Heart left ventricle (tissue), 16 donors: ENCODE results near the gene TDRD9. TPM values are rescaled to one million over a fixed set of nuclear protein-coding genes. Genes with fewer than 3 reads are reported as not detected.

Experiments used
- ATAC-seq, 4 donors: fragments of 200-7000 bp; cut with Tn5 transposase; one replicate each; pipeline ENCODE4 v1.9.1; 2020 to 2022; ENCODE audit warnings: moderate library complexity in 4 of 4, mild to moderate bottlenecking in 3 of 4, moderate number of reproducible peaks in 1 of 4
- DNase-seq, 5 donors: peaks; one replicate each; pipeline ENCODE4 v3.0.0-alpha.2; 2020
- H3K27ac ChIP-seq, 12 donors: fragments of 200-600 bp; sonication (generic) in 4 of 12; one replicate each; pipeline versions ENCODE4 v1.5.0 to v1.8.0; 2016 to 2022; ENCODE audit warnings: mild to moderate bottlenecking in 2 of 12
- H3K27me3 ChIP-seq, 9 donors: fragments of 200-600 bp; sonication (generic) in 2 of 9; one replicate each; pipeline versions ENCODE4 v1.5.1 to v1.8.0; 2016 to 2022; ENCODE audit warnings: mild to moderate bottlenecking in 3 of 9
- H3K36me3 ChIP-seq, 9 donors: fragments of 200-600 bp; sonication (generic) in 2 of 9; one replicate each; pipeline versions ENCODE4 v1.5.0 to v1.8.0; 2018 to 2022; ENCODE audit warnings: mild to moderate bottlenecking in 2 of 9
- H3K4me1 ChIP-seq, 12 donors: fragments of 200-600 bp; sonication (generic) in 4 of 12; one replicate each; pipeline versions ENCODE4 v1.5.0 to v1.8.0; 2016 to 2022; ENCODE audit warnings: mild to moderate bottlenecking in 3 of 12
- H3K4me3 ChIP-seq, 12 donors: fragments of 200-600 bp; sonication (generic) in 4 of 12; one replicate each; pipeline versions ENCODE4 v1.5.0 to v1.8.0; 2017 to 2022; ENCODE audit warnings: mild to moderate bottlenecking in 9 of 12, moderate library complexity in 4 of 12
- H3K9me3 ChIP-seq, 12 donors: fragments of 200-600 bp; sonication (generic) in 4 of 12; one replicate each; pipeline versions ENCODE4 v1.5.0 to v1.8.0; 2016 to 2022; ENCODE audit warnings: mild to moderate bottlenecking in 1 of 12
- POLR2A ChIP-seq, 2 donors: fragments of 450-650 bp; IDR thresholded peaks; one replicate each; pipeline ENCODE4 v1.6.1; 2017; ENCODE audit warnings: antibody characterized with exemption in 2 of 2, mild to moderate bottlenecking in 2 of 2, moderate library complexity in 2 of 2
- WGBS, 4 donors: extraction: QIAGEN DNeasy Blood & Tissue Kit in 2 of 4; methylation state at CpG; one replicate each; pipeline versions ENCODE4 v1.1.5 to v1.1.7; 2013 to 2018; 5-methylcytosine and 5-hydroxymethylcytosine counted together
- intact Hi-C, 10 donors: fragments of 100-400 bp; cut with DNase I; formaldehyde crosslinking; loops; one replicate each; pipeline versions ENCODE4 v1.11.1 to v1.14.2; 2022
- polyA plus RNA-seq, 2 donors: library from polyadenylated mRNA; stranded (reverse); fragments of 200-250 nt; gene quantifications; one replicate each; pipeline ENCODE4 v1.2.3, GENCODE V29; 2013
- total RNA-seq, 9 donors: library from RNA; depleted of rRNA in 2 of 9; stranded (reverse); fragments of >200 nt in 2 of 9; fragmentation: NEBNext Ultra II Directional in 3 of 9; extraction: Animal tissue kit (Norgen Biotek cat#: 25700) in 3 of 9; gene quantifications; one replicate each; pipeline versions ENCODE4 v1.1.0 to v1.2.4, GENCODE V29; 2016 to 2023
- TF ChIP-seq, protein P1 (sequence below), 12 donors: fragments of 200-600 bp; sonication (generic) in 4 of 12; IDR thresholded peaks; one replicate each; pipeline versions ENCODE4 v1.5.0 to v1.8.0; 2018 to 2022; ENCODE audit warnings: antibody characterized with exemption in 12 of 12, mild to moderate bottlenecking in 5 of 12
- donor health status: ischemic (EF 13 %, LVEDD 7.1; RV severe dilation, severe dysfunction).
- donor health status: healthy with polysubstance abuse.
- donor health status: DM: no; HTN: yes; CAD: no.
- donor health status: DM: no; HTN: no; CAD: no.
- donor health status: ischemic (EF 25% LVEDD 6.9; RV normal size, moderate dysfunction).
- donor health status: ischemic (EF 25% LVEDD 5.7; RV mildly dilated, moderate dysfunction).
- donor health status: healthy.
- donor health status: DM: yes; HTN: yes; CAD: no.
- donor health status: ischemic (EF 35%, LVEDD 5.7; RV mildly dilated, moderate dysfunction).
- donor health status: nonischemic (EF 11% LVEDD 7.7; RV severe dilation, severe dysfunction).
- donor health status: DM: yes; HTN: yes; CAD: no.
- donor health status: PGD.
- donor health status: ischemic (EF 29% LVEDD 5.4; RV normal size, mild dysfunction).
- donor health status: nonischemic (EF 23%, LVEDD 6.1; RV moderate dilation, normal function).

Gene TDRD9
- total and polyA plus RNA-seq, 11 donors, result 1.1 to 9.6 (median 2.1) TPM

- H3K4me1 ChIP-seq, result peaks cover 0 to 13% (median 10%) of the 10 kb centered on the region in 12 donors
- ATAC-seq, result peak in 2 of 4 donors; percentile 9 to 11
- no peak for DNase-seq
- no peaks in the 10 kb centered on the region for H3K9me3 ChIP-seq
- no peak for TF ChIP-seq POLR2A (IDR thresholded peaks at IDR 0.05)
- TF ChIP-seq, protein P1, sequence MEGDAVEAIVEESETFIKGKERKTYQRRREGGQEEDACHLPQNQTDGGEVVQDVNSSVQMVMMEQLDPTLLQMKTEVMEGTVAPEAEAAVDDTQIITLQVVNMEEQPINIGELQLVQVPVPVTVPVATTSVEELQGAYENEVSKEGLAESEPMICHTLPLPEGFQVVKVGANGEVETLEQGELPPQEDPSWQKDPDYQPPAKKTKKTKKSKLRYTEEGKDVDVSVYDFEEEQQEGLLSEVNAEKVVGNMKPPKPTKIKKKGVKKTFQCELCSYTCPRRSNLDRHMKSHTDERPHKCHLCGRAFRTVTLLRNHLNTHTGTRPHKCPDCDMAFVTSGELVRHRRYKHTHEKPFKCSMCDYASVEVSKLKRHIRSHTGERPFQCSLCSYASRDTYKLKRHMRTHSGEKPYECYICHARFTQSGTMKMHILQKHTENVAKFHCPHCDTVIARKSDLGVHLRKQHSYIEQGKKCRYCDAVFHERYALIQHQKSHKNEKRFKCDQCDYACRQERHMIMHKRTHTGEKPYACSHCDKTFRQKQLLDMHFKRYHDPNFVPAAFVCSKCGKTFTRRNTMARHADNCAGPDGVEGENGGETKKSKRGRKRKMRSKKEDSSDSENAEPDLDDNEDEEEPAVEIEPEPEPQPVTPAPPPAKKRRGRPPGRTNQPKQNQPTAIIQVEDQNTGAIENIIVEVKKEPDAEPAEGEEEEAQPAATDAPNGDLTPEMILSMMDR (IDR thresholded peaks at IDR 0.05), result no peak
- H3K36me3 ChIP-seq, result peaks cover 8 to 39% (median 38%) of the 10 kb centered on the region in 9 donors
- peak overlapping the region in 8 of 12 donors; percentile 0 to 43 (median 26) for H3K4me3 ChIP-seq
- peak overlapping the region in 8 of 12 donors; percentile 14 to 56 (median 34) for H3K27ac ChIP-seq
- intact Hi-C loops, result loop anchor here (2.0 to 10.0 kb wide), 9 partner anchors 65 to 337 kb away; partner anchors contain the start of gene PPP1R13B (in 1 of the 10)
- 71 to 75% (median 72%) methylated on average over 26 of the region's 26 CpGs for WGBS, 4 donors
- H3K27me3 ChIP-seq, result no peaks in the 10 kb centered on the region
These were observed 18.6 kb upstream of the TDRD9 start for GRCh38 chr14:103909531-103910261.

DNA sequence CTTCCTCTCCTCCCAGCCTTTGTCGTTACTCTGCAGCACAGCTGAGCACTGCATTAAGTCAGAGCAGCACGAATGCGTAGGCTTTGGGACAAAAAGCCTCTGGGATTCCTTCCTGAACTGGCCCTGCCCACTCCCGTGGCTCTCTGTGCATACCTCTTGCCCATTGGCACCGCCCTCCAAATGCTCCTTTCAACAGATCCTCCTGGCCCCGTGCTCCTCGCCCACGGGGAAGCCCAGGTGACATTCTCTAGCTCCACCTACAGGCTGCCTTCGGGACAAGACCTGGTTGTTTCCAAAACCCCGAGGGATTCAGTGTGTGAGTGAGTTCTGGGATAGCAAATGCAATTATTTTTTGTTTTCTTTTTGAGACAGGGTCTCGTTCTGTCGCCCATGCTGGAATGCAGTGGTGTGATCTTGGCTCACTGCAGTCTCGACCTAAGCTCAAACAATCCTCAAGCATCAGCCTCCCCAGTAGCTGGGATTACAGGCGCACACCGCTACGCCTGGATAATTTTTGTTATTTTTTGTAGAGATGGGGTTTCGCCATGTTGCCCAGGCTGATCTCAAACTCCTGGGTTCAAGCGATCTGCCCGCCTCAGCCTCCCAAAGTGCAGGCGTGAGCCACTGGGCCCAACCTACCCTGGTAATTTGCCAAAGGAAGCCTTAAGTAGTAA lies 17.9 kb upstream of the TDRD9 start:
- no peaks in the 10 kb centered on the region for H3K9me3 ChIP-seq
- peaks cover 8 to 45% (median 43%) of the 10 kb centered on the region in 9 donors for H3K36me3 ChIP-seq
- H3K27me3 ChIP-seq, result no peaks in the 10 kb centered on the region
- DNase-seq (peak; percentile 80 to 88 (median 81)), ATAC-seq (peak; percentile 91 to 97 (median 96))
- peak overlapping the region in 8 of 12 donors; percentile 14 to 56 (median 34) for H3K27ac ChIP-seq
- WGBS, 4 donors, result 26 to 30% (median 27%) methylated on average over 20 of the region's 20 CpGs
- no peak for TF ChIP-seq POLR2A (IDR thresholded peaks at IDR 0.05)
- TF ChIP-seq, protein P1 (IDR thresholded peaks at IDR 0.05), result peak; percentile 62 to 91 (median 84)
- intact Hi-C loops, result loop anchor here in 9 of 10 donors (2.0 to 10.0 kb wide), 8 partner anchors 66 to 338 kb away; partner anchors contain the start of gene PPP1R13B (in 1 of the 9)
- H3K4me3 ChIP-seq, result peak overlapping the region in 8 of 12 donors; percentile 0 to 43 (median 26)
- H3K4me1 ChIP-seq, result peaks cover 0 to 13% (median 10%) of the 10 kb centered on the region in 12 donors

GRCh38 chr14:103910984-103911383 lies 17.3 kb upstream of the TDRD9 start:
- H3K27ac ChIP-seq, result no peak overlapping the region
- no peak overlapping the region for H3K4me3 ChIP-seq
- peaks cover 8 to 51% (median 44%) of the 10 kb centered on the region in 9 donors for H3K36me3 ChIP-seq
- no peaks in the 10 kb centered on the region for H3K9me3 ChIP-seq
- peak in 1 of 4 donors; percentile 3 for ATAC-seq
- intact Hi-C loops, result loop anchor here in 9 of 10 donors (2.0 to 10.0 kb wide), 8 partner anchors 66 to 339 kb away; partner anchors contain the start of gene PPP1R13B (in 1 of the 9)
- peaks cover 0 to 15% (median 10%) of the 10 kb centered on the region in 12 donors for H3K4me1 ChIP-seq
- no peaks in the 10 kb centered on the region for H3K27me3 ChIP-seq
- TF ChIP-seq, protein P1 (IDR thresholded peaks at IDR 0.05), result no peak
- TF ChIP-seq POLR2A (IDR thresholded peaks at IDR 0.05), result no peak
- no peak for DNase-seq
- 72 to 83% (median 80%) methylated on average over 4 to 6 of the region's 6 CpGs for WGBS, 4 donors
